AG04449 (cell line): ENCODE data around the gene GNRH2.
"Not testable (repeated sequence)": the region's sequence is repeated elsewhere in the genome, so short reads cannot be mapped to it uniquely, and the experiment has no call there.

Source experiments
- CTCF ChIA-PET: fragments of 350-600 bp; formaldehyde crosslinking; extraction: SDS; loops from one replicate; lab custom pipeline; 2021; ENCODE audit warnings: antibody characterized with exemption; lab: Yijun Ruan, JAX
- POLR2A ChIA-PET: fragments of 400-600, 350-600 bp; formaldehyde crosslinking; extraction: SDS; loops from one replicate; lab custom pipeline; 2020; ENCODE audit warnings: antibody characterized with exemption, inconsistent platforms; lab: Yijun Ruan, JAX
- DNase-seq: peaks from one replicate; pipeline ENCODE4 v3.0.0-alpha.2; 2010; ENCODE audit warnings: low read depth, low spot score
- H3K4me3 ChIP-seq: 2 replicates; pipeline ENCODE4 v1.5.1; 2011; ENCODE audit warnings: low read depth, mild to moderate bottlenecking, control low read depth, low read length
- CTCF ChIP-seq: IDR thresholded peaks from one replicate; pipeline ENCODE4 v1.5.1; 2011; ENCODE audit warnings: mild to moderate bottlenecking, moderate library complexity, low read length, control low read depth, inconsistent platforms; ENCODE audit not compliant: insufficient read depth; ENCODE audit errors: missing control alignments

The GNRH2 gene

GRCh38 chr20:3051385-3052019 lies 8.1 kb downstream of the GNRH2 start:
- TF ChIP-seq CTCF: no peak
- no peak for DNase-seq
- ChIA-PET CTCF (interaction anchor here (1.1 to 7.1 kb wide), 3 partner anchors 19 to 64 kb away, joined by 3 to 111 read pairs (median 86); partner anchors contain the start of gene OXT), POLR2A (no interaction called here)
- H3K4me3 ChIP-seq: no peak overlapping the region

GRCh38 chr20:3059489-3059888 lies 16.1 kb downstream of the GNRH2 start:
- DNase-seq: no peak
- POLR2A ChIA-PET: no interaction called here
- no peak overlapping the region for H3K4me3 ChIP-seq
- TF ChIP-seq CTCF: no peak
- CTCF ChIA-PET: interaction anchor here (1.3 to 1.7 kb wide), 2 partner anchors 18 kb away, joined by 5 to 6 read pairs; no protein-coding TSS in a partner anchor

GRCh38 chr20:3064119-3064518 lies 20.7 kb downstream of the GNRH2 start:
- CTCF ChIA-PET: interaction anchor here (4.2 kb wide), 1 partner anchor 10 kb away, joined by 16 read pairs; no protein-coding TSS in a partner anchor
- POLR2A ChIA-PET, H3K4me3 ChIP-seq, DNase-seq: not testable (repeated sequence)

GRCh38 chr20:3067139-3068014 lies 24.0 kb downstream of the GNRH2 start:
- no peak for DNase-seq

GRCh38 chr20:3068075-3068474 lies 24.7 kb downstream of the GNRH2 start:
- TF ChIP-seq CTCF: no peak
- ChIA-PET POLR2A (no interaction called here), CTCF (interaction anchor here (1.0 to 11.0 kb wide), 2 partner anchors 9 to 15 kb away, joined by 5 to 86 read pairs; no protein-coding TSS in a partner anchor)
- no peak for DNase-seq
- H3K4me3 ChIP-seq: no peak overlapping the region

More at GRCh38 chr20:3067139-3068014, 24.0 kb downstream of the GNRH2 start:
- ChIA-PET CTCF (interaction anchor here (0.9 to 11.0 kb wide), 4 partner anchors 10 to 15 kb away, joined by 3 to 86 read pairs (median 4); no protein-coding TSS in a partner anchor), POLR2A (no interaction called here)
- H3K4me3 ChIP-seq: no peak overlapping the region
- TF ChIP-seq CTCF: no peak

- no peak for DNase-seq
- TF ChIP-seq CTCF: no peak
- ChIA-PET POLR2A (no interaction called here), CTCF (interaction anchor here (11.0 kb wide), 1 partner anchor 17 kb away, joined by 86 read pairs; no protein-coding TSS in a partner anchor)
- H3K4me3 ChIP-seq: no peak overlapping the region
Observed at GRCh38 chr20:3068986-3069900, 25.8 kb downstream of the GNRH2 start.
